Peyer's patch (tissue), 4 donors: Measurements from ENCODE around the gene PDK3. TPM values are rescaled to one million over a fixed set of nuclear protein-coding genes. Genes with fewer than 3 reads are reported as not detected.

Experiments used
- DNase-seq, 3 donors: peaks; one replicate each; pipeline ENCODE4 v3.0.0-alpha.2; 2017 to 2019
- H3K27ac ChIP-seq, 4 donors: fragments of 200-600 bp; sonication (generic); one replicate each; pipeline ENCODE4 v1.5.1; 2016 to 2019
- H3K27me3 ChIP-seq, 2 donors: fragments of 200-600 bp; sonication (generic); one replicate each; pipeline ENCODE4 v1.5.1; 2019
- H3K36me3 ChIP-seq, 3 donors: fragments of 200-600 bp; sonication (generic); one replicate each; pipeline ENCODE4 v1.5.1; 2016 to 2019
- H3K4me1 ChIP-seq, 4 donors: fragments of 200-600 bp; sonication (generic); one replicate each; pipeline ENCODE4 v1.5.1; 2016 to 2019
- H3K4me3 ChIP-seq, 4 donors: fragments of 200-600 bp; sonication (generic); 1 replicate in 3 of 4; 2 replicates in 1 of 4; pipeline ENCODE4 v1.5.1; 2016 to 2019; ENCODE audit warnings: mild to moderate bottlenecking in 1 of 4
- H3K9me3 ChIP-seq, 4 donors: fragments of 200-600 bp; sonication (generic); one replicate each; pipeline ENCODE4 v1.5.1; 2016 to 2019; ENCODE audit warnings: mild to moderate bottlenecking in 1 of 4
- CTCF ChIP-seq, 6 experiments: fragments of 450-650 bp in 4 of 6; fragments of 200-600 bp in 2 of 6; sonication (generic) in 1 of 6; IDR thresholded peaks; one replicate each; pipeline ENCODE4 v1.5.1; 2017 to 2019; ENCODE audit warnings: antibody characterized with exemption in 6 of 6, mild to moderate bottlenecking in 3 of 6, moderate library complexity in 1 of 6
- POLR2A ChIP-seq, 2 donors: fragments of 450-650 bp; IDR thresholded peaks; one replicate each; pipeline ENCODE4 v1.5.1; 2017; ENCODE audit warnings: antibody characterized with exemption in 2 of 2, mild to moderate bottlenecking in 2 of 2, moderate library complexity in 2 of 2
- total RNA-seq, 4 donors: library from RNA; depleted of rRNA; stranded (reverse); fragments of >200 nt; gene quantifications; one replicate each; pipeline ENCODE4 v1.1.0, GENCODE V29; 2016

Gene PDK3
- total RNA-seq, 4 donors from 2014 or later: 26.4 to 56.0 (median 32.5) TPM

- H3K27ac ChIP-seq: no peak overlapping the region
- no peaks in the 10 kb centered on the region for H3K9me3 ChIP-seq
- H3K4me3 ChIP-seq: no peak overlapping the region
- no peaks in the 10 kb centered on the region for H3K4me1 ChIP-seq
- TF ChIP-seq POLR2A (IDR thresholded peaks at IDR 0.05): no peak
- no peak for TF ChIP-seq CTCF (IDR thresholded peaks at IDR 0.05)
- DNase-seq: no peak
- H3K27me3 ChIP-seq: no peaks in the 10 kb centered on the region
- no peaks in the 10 kb centered on the region for H3K36me3 ChIP-seq
These were observed 82.9 kb downstream of the PDK3 start for GRCh38 chrX:24547961-24548360.

GRCh38 chrX:24550166-24550565 is 85.1 kb downstream of the PDK3 start:
- no peaks in the 10 kb centered on the region for H3K9me3 ChIP-seq
- no peak overlapping the region for H3K4me3 ChIP-seq
- H3K27me3 ChIP-seq: no peaks in the 10 kb centered on the region
- H3K4me1 ChIP-seq: no peaks in the 10 kb centered on the region
- no peaks in the 10 kb centered on the region for H3K36me3 ChIP-seq
- DNase-seq: no peak
- TF ChIP-seq POLR2A (IDR thresholded peaks at IDR 0.05) (no peak), CTCF (IDR thresholded peaks at IDR 0.05) (no peak)
- H3K27ac ChIP-seq: no peak overlapping the region

GRCh38 chrX:24553011-24553410 is 87.9 kb downstream of the PDK3 start:
- no peak for TF ChIP-seq CTCF (IDR thresholded peaks at IDR 0.05)
- TF ChIP-seq POLR2A (IDR thresholded peaks at IDR 0.05): no peak
- Histone ChIP-seq H3K27me3 (no peaks in the 10 kb centered on the region), H3K4me1 (no peaks in the 10 kb centered on the region), H3K36me3 (no peaks in the 10 kb centered on the region), H3K27ac (no peak overlapping the region), H3K4me3 (no peak overlapping the region), H3K9me3 (no peaks in the 10 kb centered on the region)
- DNase-seq: no peak

GRCh38 chrX:24561121-24561520 is 96.0 kb downstream of the PDK3 start:
- DNase-seq: no peak
- Histone ChIP-seq H3K9me3 (no peaks in the 10 kb centered on the region), H3K4me1 (no peaks in the 10 kb centered on the region), H3K27me3 (no peaks in the 10 kb centered on the region), H3K27ac (no peak overlapping the region), H3K4me3 (no peak overlapping the region), H3K36me3 (no peaks in the 10 kb centered on the region)
- TF ChIP-seq CTCF (IDR thresholded peaks at IDR 0.05) (peak in 2 of 6 experiments; percentile 16 to 31), POLR2A (IDR thresholded peaks at IDR 0.05) (no peak)

- Histone ChIP-seq H3K4me3 (no peak overlapping the region), H3K27ac (no peak overlapping the region), H3K9me3 (no peaks in the 10 kb centered on the region), H3K27me3 (no peaks in the 10 kb centered on the region), H3K36me3 (no peaks in the 10 kb centered on the region), H3K4me1 (no peaks in the 10 kb centered on the region)
- no peak for DNase-seq
- no peak for TF ChIP-seq POLR2A (IDR thresholded peaks at IDR 0.05)
These were observed 98.4 kb downstream of the PDK3 start for GRCh38 chrX:24563291-24564010.

- no peak for DNase-seq
- no peak for TF ChIP-seq POLR2A (IDR thresholded peaks at IDR 0.05)
- TF ChIP-seq CTCF (IDR thresholded peaks at IDR 0.05): no peak
- Histone ChIP-seq H3K4me3 (no peak overlapping the region), H3K27me3 (no peaks in the 10 kb centered on the region), H3K9me3 (no peaks in the 10 kb centered on the region), H3K36me3 (no peaks in the 10 kb centered on the region), H3K27ac (no peak overlapping the region), H3K4me1 (no peaks in the 10 kb centered on the region)
These were observed 101.2 kb downstream of the PDK3 start for GRCh38 chrX:24566240-24566639.
